ENCODE data around the gene RAF1. TPM values are rescaled to one million over a fixed set of nuclear protein-coding genes. Genes with fewer than 3 reads are reported as not detected.
"Not testable (repeated sequence)": the region's sequence is repeated elsewhere in the genome, so short reads cannot be mapped to it uniquely, and the experiment has no call there.

Gene RAF1
- total and polyA plus RNA-seq, 8 donors: 36.7 to 156 (median 76.9) TPM

DNA sequence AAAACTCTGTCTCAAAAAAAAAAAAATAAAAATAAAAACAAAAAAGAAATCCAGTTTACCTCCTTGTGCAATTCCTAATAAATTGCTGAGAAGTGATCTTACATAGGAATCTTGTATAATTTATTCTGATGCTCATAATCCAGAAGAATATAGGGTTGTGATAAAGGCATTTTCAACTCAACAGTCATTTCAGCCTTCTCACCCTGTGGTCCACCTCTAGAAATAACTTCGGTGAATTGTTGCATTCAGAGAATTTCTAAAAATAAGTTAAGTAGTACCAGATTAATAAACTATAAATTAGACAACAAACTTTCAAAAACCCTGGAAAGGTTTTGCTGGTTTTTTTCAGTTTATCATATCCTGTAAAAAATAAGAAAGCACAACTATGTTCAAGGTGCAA lies 20.2 kb downstream of the RAF1 start:
- Histone ChIP-seq H3K36me3 (no peaks in the 10 kb centered on the region), H3K9me3 (no peaks in the 10 kb centered on the region), H3K27me3 (no peaks in the 10 kb centered on the region), H3K4me1 (peaks cover 20 to 75% (median 51%) of the 10 kb centered on the region in 4 donors), H3K27ac (peak overlapping the region in 3 of 5 donors; percentile 32 to 55 (median 43)), H3K4me3 (no peak overlapping the region)
- intact Hi-C loops (cut with DNase I; ENCODE audit: low total_unique reads): no loop called here
- WGBS, 5 donors: 0 to 38% (median 0%) methylated on average over 1 of the region's 1 CpG
- DNase-seq: no peak
- no peak for TF ChIP-seq POLR2AphosphoS5 (IDR thresholded peaks at IDR 0.05)
- TF ChIP-seq, protein P1, sequence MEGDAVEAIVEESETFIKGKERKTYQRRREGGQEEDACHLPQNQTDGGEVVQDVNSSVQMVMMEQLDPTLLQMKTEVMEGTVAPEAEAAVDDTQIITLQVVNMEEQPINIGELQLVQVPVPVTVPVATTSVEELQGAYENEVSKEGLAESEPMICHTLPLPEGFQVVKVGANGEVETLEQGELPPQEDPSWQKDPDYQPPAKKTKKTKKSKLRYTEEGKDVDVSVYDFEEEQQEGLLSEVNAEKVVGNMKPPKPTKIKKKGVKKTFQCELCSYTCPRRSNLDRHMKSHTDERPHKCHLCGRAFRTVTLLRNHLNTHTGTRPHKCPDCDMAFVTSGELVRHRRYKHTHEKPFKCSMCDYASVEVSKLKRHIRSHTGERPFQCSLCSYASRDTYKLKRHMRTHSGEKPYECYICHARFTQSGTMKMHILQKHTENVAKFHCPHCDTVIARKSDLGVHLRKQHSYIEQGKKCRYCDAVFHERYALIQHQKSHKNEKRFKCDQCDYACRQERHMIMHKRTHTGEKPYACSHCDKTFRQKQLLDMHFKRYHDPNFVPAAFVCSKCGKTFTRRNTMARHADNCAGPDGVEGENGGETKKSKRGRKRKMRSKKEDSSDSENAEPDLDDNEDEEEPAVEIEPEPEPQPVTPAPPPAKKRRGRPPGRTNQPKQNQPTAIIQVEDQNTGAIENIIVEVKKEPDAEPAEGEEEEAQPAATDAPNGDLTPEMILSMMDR (IDR thresholded peaks at IDR 0.05): no peak
- no peak for TF ChIP-seq EP300 (IDR thresholded peaks at IDR 0.05)
- TF ChIP-seq POLR2A (IDR thresholded peaks at IDR 0.05): no peak

DNA sequence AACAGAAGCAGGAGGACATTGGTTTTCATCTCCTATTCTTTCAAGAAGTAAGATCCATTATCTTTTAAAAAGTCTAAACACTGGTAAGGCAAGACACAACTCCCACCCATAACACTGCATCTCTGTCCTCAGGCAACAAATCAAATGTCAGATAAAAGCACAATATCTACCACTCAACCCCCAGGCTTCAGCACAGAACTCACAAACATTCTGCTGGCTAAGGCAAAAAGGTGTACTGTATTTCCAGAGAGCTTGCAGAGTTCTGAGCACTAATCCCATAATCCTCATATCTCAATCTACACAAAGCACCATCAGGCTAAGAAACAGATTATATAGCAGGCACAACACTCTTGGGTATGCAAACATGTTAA lies 20.9 kb downstream of the RAF1 start:
- Histone ChIP-seq H3K4me1 (peaks cover 27 to 75% (median 50%) of the 10 kb centered on the region in 4 donors), H3K27me3 (no peaks in the 10 kb centered on the region), H3K9me3 (no peaks in the 10 kb centered on the region), H3K27ac (peak overlapping the region in 4 of 5 donors; percentile 32 to 55 (median 40)), H3K4me3 (no peak overlapping the region), H3K36me3 (no peaks in the 10 kb centered on the region)
- TF ChIP-seq POLR2A (IDR thresholded peaks at IDR 0.05): no peak
- TF ChIP-seq, protein P1 (IDR thresholded peaks at IDR 0.05): no peak
- TF ChIP-seq POLR2AphosphoS5 (IDR thresholded peaks at IDR 0.05): no peak
- TF ChIP-seq EP300 (IDR thresholded peaks at IDR 0.05): no peak
- DNase-seq: no peak
- intact Hi-C loops (cut with DNase I; ENCODE audit: low total_unique reads): no loop called here

DNA sequence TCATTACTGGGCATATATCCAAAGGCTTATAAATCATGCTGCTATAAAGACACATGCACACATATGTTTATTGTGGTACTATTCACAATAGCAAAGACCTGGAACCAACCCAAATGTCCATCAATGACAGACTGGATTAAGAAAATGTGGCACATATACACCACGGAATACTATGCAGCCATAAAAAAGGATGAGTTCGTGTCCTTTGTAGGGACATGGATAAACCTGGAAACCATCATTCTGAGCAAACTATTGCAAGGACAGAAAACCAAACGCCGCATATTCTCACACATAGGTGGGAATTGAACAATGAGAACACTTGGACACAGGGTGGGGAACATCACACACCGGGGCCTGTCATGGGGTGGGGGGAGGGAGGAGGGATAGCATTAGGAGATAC lies 23.1 kb downstream of the RAF1 start:
- H3K36me3 ChIP-seq; DNase-seq; H3K27me3 ChIP-seq; H3K9me3 ChIP-seq; intact Hi-C loops (cut with DNase I; ENCODE audit: low total_unique reads); H3K27ac ChIP-seq; H3K4me3 ChIP-seq: not testable (repeated sequence)
- WGBS, 5 donors: 92 to 97% (median 95%) methylated on average over 5 of the region's 5 CpGs
- H3K4me1 ChIP-seq: peaks cover 22 to 72% (median 46%) of the 10 kb centered on the region in 4 donors

DNA sequence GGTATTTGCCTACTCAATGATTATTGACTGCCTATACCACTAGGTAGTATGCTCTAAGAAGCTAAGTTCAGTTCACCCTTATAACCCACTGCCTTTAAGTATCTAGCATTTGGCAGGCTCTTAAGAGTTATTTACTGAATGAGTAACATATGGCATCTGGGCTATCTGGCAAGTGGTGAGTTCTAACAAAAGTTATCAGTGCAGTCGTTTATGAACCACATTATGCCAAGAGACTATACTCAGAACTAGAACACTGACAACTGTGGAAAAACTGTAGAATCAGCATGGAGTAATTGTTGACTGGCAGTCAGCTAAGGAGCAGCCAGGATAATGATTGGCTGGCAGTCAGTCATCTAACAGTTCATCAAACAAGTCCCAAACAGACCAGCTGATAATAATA lies 25.8 kb downstream of the RAF1 start:
- DNase-seq: no peak
- 0 to 18% (median 11%) methylated on average over 1 of the region's 1 CpG for WGBS, 5 donors
- no peaks in the 10 kb centered on the region for H3K27me3 ChIP-seq
- H3K9me3 ChIP-seq: no peaks in the 10 kb centered on the region
- H3K36me3 ChIP-seq: peaks cover 0 to 9% (median 0%) of the 10 kb centered on the region in 4 donors
- TF ChIP-seq EP300 (IDR thresholded peaks at IDR 0.05): no peak
- TF ChIP-seq POLR2AphosphoS5 (IDR thresholded peaks at IDR 0.05): no peak
- TF ChIP-seq POLR2A (IDR thresholded peaks at IDR 0.05): no peak
- TF ChIP-seq, protein P1 (IDR thresholded peaks at IDR 0.05): no peak
- no peak overlapping the region for H3K4me3 ChIP-seq
- intact Hi-C loops (cut with DNase I; ENCODE audit: low total_unique reads): no loop called here
- peak overlapping the region in 1 of 5 donors; percentile 44 for H3K27ac ChIP-seq
- H3K4me1 ChIP-seq: peaks cover 16 to 52% (median 31%) of the 10 kb centered on the region in 4 donors

DNA sequence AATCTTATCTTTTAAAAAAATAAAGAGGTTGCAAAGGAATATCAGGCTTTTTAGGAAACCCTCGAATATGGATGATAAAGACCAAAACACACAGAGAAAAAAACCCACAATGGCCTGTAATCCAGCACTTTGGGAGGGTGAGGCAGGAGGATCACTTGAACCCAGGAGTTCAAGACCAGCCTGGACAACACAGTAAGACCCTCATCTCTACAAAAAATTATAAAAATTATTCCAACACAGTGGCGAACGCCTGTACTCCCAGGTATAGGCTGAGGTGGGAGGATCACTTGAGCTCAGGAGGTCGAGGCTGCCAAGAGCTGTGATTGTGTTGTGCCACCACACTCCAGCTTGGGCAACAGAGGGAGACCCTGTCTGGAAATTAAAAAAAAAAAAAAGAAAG lies 30.8 kb downstream of the RAF1 start:
- H3K4me1 ChIP-seq: peaks cover 28 to 69% (median 54%) of the 10 kb centered on the region in 4 donors
- TF ChIP-seq, protein P1 (IDR thresholded peaks at IDR 0.05): no peak
- no peak for TF ChIP-seq EP300 (IDR thresholded peaks at IDR 0.05)
- WGBS, 5 donors: 76 to 89% (median 84%) methylated on average over 4 of the region's 4 CpGs

More for the DNA sequence above, 30.8 kb downstream of the RAF1 start:
- DNase-seq: no peak
- no peak overlapping the region for H3K27ac ChIP-seq
- H3K36me3 ChIP-seq: peaks cover 0 to 9% (median 0%) of the 10 kb centered on the region in 4 donors
- no peak overlapping the region for H3K4me3 ChIP-seq
- no peaks in the 10 kb centered on the region for H3K9me3 ChIP-seq
- intact Hi-C loops (cut with DNase I; ENCODE audit: low total_unique reads): no loop called here
- H3K27me3 ChIP-seq: no peaks in the 10 kb centered on the region

Data from stomach (tissue), 9 donors.